Small intestine (tissue), 7 donors: ENCODE results near the gene ZBTB7B. TPM values are rescaled to one million over a fixed set of nuclear protein-coding genes. Genes with fewer than 3 reads are reported as not detected.

Source experiments
- DNase-seq, 2 donors: peaks; one replicate each; pipeline versions ENCODE4 v3.0.0 to v3.0.0-alpha.2; 2013
- FAIRE-seq: peaks from 2 replicates; lab custom pipeline; 2012; peaks lifted over from hg19 to GRCh38; lab: Jason Lieb, UNC
- H3K27ac ChIP-seq, 3 donors: one replicate each; pipeline ENCODE4 v1.5.1; 2013; ENCODE audit warnings: low read length in 2 of 3, mild to moderate bottlenecking in 2 of 3, control low read depth in 1 of 3, inconsistent platforms in 1 of 3, low read depth in 1 of 3, moderate library complexity in 1 of 3
- H3K27me3 ChIP-seq, 3 donors: one replicate each; pipeline ENCODE4 v1.6.1; 2013; ENCODE audit warnings: low read length in 3 of 3, inconsistent platforms in 1 of 3; ENCODE audit not compliant: control insufficient read depth in 3 of 3, insufficient read depth in 3 of 3
- H3K36me3 ChIP-seq, 3 donors: one replicate each; pipeline ENCODE4 v1.6.1; 2013; ENCODE audit warnings: low read length in 3 of 3, inconsistent platforms in 1 of 3, low read depth in 1 of 3, mild to moderate bottlenecking in 1 of 3, moderate library complexity in 1 of 3; ENCODE audit not compliant: control insufficient read depth in 3 of 3, insufficient read depth in 2 of 3
- H3K4me1 ChIP-seq, 3 donors: one replicate each; pipeline ENCODE4 v1.6.1; 2013; ENCODE audit warnings: low read length in 2 of 3, inconsistent platforms in 1 of 3, low read depth in 1 of 3, mild to moderate bottlenecking in 1 of 3, moderate library complexity in 1 of 3; ENCODE audit not compliant: control insufficient read depth in 3 of 3, insufficient read depth in 2 of 3
- H3K4me3 ChIP-seq, 3 donors: one replicate each; pipeline ENCODE4 v1.5.1; 2013; ENCODE audit warnings: low read length in 3 of 3, control low read depth in 1 of 3, inconsistent platforms in 1 of 3, low read depth in 1 of 3, mild to moderate bottlenecking in 1 of 3, moderate library complexity in 1 of 3
- H3K9me3 ChIP-seq, 2 donors: one replicate each; pipeline ENCODE4 v1.6.1; 2013; ENCODE audit warnings: low read depth in 1 of 2, low read length in 1 of 2; ENCODE audit not compliant: control insufficient read depth in 2 of 2, insufficient read depth in 1 of 2
- WGBS, 3 donors: extraction: QIAGEN DNeasy Blood & Tissue Kit; methylation state at CpG; one replicate each; pipeline ENCODE4 v1.1.7; 2013; 5-methylcytosine and 5-hydroxymethylcytosine counted together
- polyA plus RNA-seq, 4 donors: library from polyadenylated mRNA; stranded (reverse) in 3 of 4; unstranded in 1 of 4; fragments of 200-250 nt in 3 of 4; fragments of 120-200 nt in 1 of 4; gene quantifications; one replicate each; pipeline versions ENCODE4 v1.2.1 to v1.2.3, GENCODE V29; 2013
- donor health status: healthy with polysubstance abuse.
- donor health status: control.
- donor health status: control.
- donor health status: Bipolar disorder and iron deficiency.
- donor health status: healthy.

The ZBTB7B gene
- polyA plus RNA-seq, 4 donors, result 51.5 to 222 (median 115) TPM

DNA sequence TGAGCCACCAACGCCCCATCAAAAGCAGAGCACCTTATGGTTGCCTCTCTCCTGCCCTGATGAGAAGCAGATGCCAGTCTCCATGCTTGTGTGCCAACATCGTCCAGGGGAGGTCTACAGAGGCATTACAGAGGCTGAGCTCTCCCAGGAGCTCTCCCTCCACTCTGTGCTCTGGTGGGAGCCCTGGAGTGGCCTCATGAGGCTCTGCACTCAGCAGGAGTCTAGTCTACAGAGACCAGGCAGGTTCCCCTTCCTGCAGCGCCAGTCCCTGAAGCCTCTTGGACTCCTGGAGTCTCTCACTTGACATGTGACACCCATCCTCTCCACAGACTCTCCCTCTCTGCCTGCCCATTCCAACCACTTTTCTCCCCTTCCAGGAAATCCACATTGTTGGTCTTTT lies 34.4 kb downstream of the ZBTB7B start:
- H3K27me3 ChIP-seq, result no peaks in the 10 kb centered on the region
- H3K9me3 ChIP-seq, result no peaks in the 10 kb centered on the region
- no peak for DNase-seq
- peaks cover 0 to 12% (median 8%) of the 10 kb centered on the region in 3 donors for H3K4me1 ChIP-seq
- FAIRE-seq, result no peak
- H3K4me3 ChIP-seq, result no peak overlapping the region
- no peak overlapping the region for H3K27ac ChIP-seq
- 93 to 95% (median 94%) methylated on average over 3 of the region's 3 CpGs for WGBS, 3 donors
- peaks cover 0 to 2% (median 0%) of the 10 kb centered on the region in 3 donors for H3K36me3 ChIP-seq

GRCh38 chr1:155037851-155038441 lies 35.3 kb downstream of the ZBTB7B start:
- no peaks in the 10 kb centered on the region for H3K9me3 ChIP-seq
- H3K27me3 ChIP-seq, result no peaks in the 10 kb centered on the region
- WGBS, 3 donors, result 56 to 75% (median 59%) methylated on average over 6 of the region's 6 CpGs
- DNase-seq, result peak in 1 of 2 donors; percentile 63
- H3K4me1 ChIP-seq, result peaks cover 0 to 16% (median 9%) of the 10 kb centered on the region in 3 donors
- H3K27ac ChIP-seq, result peak overlapping the region in 1 of 3 donors; percentile 38
- no peak for FAIRE-seq
- no peaks in the 10 kb centered on the region for H3K36me3 ChIP-seq
- H3K4me3 ChIP-seq, result no peak overlapping the region

DNA sequence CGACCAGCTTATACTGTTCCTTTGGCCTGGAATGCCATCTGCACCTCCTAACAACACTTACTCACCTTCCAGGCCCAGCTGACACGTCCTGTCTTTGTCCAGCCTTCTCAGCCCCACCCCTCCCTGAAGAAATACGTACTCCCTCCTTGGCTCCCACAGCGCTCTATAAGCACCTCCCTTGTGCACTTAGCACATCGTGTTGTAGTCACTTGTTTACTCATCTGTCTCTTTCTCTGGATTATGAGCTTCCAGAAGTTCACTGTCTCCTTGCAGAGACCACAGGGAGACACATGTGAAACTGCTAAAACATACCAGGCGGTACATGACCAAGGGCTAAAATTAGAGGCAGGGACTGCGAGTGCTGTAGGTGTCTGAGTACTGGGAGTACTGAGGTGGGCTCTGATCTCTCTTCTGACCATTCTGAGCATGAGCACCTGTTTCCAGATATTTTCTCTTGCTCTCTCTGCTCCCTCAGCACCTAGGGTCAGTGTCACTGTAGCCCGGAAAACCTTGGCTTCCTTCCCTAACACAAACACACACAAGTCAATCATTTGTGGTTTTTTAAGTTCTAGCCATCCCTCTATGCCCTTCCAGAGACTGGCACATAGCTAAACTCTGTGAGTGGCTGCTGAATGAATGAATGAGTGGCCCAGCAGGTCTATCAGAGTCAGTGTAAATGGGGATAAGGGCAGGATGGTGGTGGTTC lies 36.2 kb downstream of the ZBTB7B start:
- Histone ChIP-seq H3K27ac (peak overlapping the region in 2 of 3 donors; percentile 14 to 32), H3K27me3 (no peaks in the 10 kb centered on the region), H3K4me3 (no peak overlapping the region), H3K36me3 (no peaks in the 10 kb centered on the region), H3K4me1 (peaks cover 0 to 24% (median 12%) of the 10 kb centered on the region in 3 donors), H3K9me3 (no peaks in the 10 kb centered on the region)
- peak; percentile 64 to 87 for DNase-seq
- 34 to 35% (median 35%) methylated on average over 8 of the region's 8 CpGs for WGBS, 3 donors
- FAIRE-seq, result no peak

DNA sequence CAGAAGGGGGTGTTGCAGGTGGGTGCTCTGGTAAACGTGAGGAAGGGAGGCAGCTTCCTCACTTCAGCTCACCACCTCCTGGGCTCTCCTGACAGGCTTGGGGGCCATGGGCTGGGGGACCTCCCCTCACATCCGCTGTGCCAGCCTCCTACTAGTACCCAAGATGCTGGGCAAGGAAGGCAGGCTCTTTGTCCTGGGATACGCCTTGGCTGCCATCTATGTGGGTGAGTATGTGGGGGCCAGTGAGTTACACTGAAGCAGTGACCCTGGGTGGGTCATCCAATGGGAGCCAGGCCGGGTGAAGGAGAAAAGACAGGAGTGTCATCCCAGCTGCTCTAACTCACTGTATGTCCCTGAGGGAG lies 36.7 kb downstream of the ZBTB7B start:
- Histone ChIP-seq H3K27me3 (no peaks in the 10 kb centered on the region), H3K4me1 (peaks cover 0 to 30% (median 12%) of the 10 kb centered on the region in 3 donors), H3K27ac (peak overlapping the region in 1 of 3 donors; percentile 32), H3K36me3 (no peaks in the 10 kb centered on the region), H3K9me3 (no peaks in the 10 kb centered on the region), H3K4me3 (no peak overlapping the region)
- DNase-seq (no peak), FAIRE-seq (no peak)
- WGBS, 3 donors, result 71 to 83% (median 73%) methylated on average over 4 of the region's 4 CpGs

GRCh38 chr1:155040358-155041093 lies 37.9 kb downstream of the ZBTB7B start:
- H3K9me3 ChIP-seq, result no peaks in the 10 kb centered on the region
- peaks cover 0 to 41% (median 15%) of the 10 kb centered on the region in 3 donors for H3K4me1 ChIP-seq
- no peak overlapping the region for H3K27ac ChIP-seq
- DNase-seq, result no peak
- no peak for FAIRE-seq
- H3K36me3 ChIP-seq, result no peaks in the 10 kb centered on the region
- H3K27me3 ChIP-seq, result no peaks in the 10 kb centered on the region
- no peak overlapping the region for H3K4me3 ChIP-seq
- WGBS, 3 donors, result 90 to 96% (median 92%) methylated on average over 14 of the region's 14 CpGs

- WGBS, 3 donors, result 78 to 80% (median 78%) methylated on average over 5 of the region's 5 CpGs
- Histone ChIP-seq H3K27me3 (no peaks in the 10 kb centered on the region), H3K36me3 (peaks cover 0 to 5% (median 0%) of the 10 kb centered on the region in 3 donors), H3K4me1 (peaks cover 0 to 41% (median 13%) of the 10 kb centered on the region in 3 donors), H3K4me3 (no peak overlapping the region), H3K9me3 (no peaks in the 10 kb centered on the region), H3K27ac (peak overlapping the region; percentile 88 to 91 (median 88))
- no peak for FAIRE-seq
- no peak for DNase-seq
Observed at GRCh38 chr1:155042789-155043188, 40.2 kb downstream of the ZBTB7B start.

GRCh38 chr1:155043301-155043702 lies 40.7 kb downstream of the ZBTB7B start:
- Histone ChIP-seq H3K36me3 (peaks cover 0 to 5% (median 0%) of the 10 kb centered on the region in 3 donors), H3K4me1 (peaks cover 0 to 37% (median 8%) of the 10 kb centered on the region in 3 donors), H3K4me3 (no peak overlapping the region), H3K27ac (peak overlapping the region; percentile 88 to 91 (median 88)), H3K27me3 (no peaks in the 10 kb centered on the region), H3K9me3 (no peaks in the 10 kb centered on the region)
- 16 to 53% (median 33%) methylated on average over 12 of the region's 12 CpGs for WGBS, 3 donors
- FAIRE-seq, result no peak
- peak; percentile 71 to 80 for DNase-seq

DNA sequence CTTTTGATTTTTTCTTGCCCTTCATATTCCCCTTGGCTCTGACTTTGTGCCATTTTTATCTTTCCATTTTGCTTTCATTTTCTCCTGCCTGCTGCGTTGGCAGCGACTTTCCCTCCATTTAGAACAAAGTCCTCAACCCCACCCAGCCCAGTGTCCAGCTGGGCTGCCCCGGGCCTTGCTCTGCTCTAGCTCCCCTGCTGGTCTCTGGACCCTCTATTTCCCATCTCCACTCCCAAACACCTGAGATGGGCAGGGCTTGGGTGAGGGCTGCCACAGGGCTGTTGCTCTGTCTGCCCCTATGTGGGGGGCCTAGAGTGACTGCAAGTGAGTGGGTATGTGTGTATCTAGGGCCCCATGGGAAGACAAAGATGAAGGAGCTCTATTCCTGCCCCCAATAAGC lies 41.2 kb downstream of the ZBTB7B start:
- no peaks in the 10 kb centered on the region for H3K27me3 ChIP-seq
- DNase-seq (peak; percentile 85 to 87), FAIRE-seq (no peak)
- no peak overlapping the region for H3K4me3 ChIP-seq
- H3K4me1 ChIP-seq, result peaks cover 0 to 35% (median 10%) of the 10 kb centered on the region in 3 donors
- H3K36me3 ChIP-seq, result peaks cover 0 to 5% (median 0%) of the 10 kb centered on the region in 3 donors
- H3K9me3 ChIP-seq, result no peaks in the 10 kb centered on the region
- H3K27ac ChIP-seq, result peak overlapping the region; percentile 88 to 91 (median 88)
- WGBS, 3 donors, result 9 to 52% (median 43%) methylated on average over 3 of the region's 3 CpGs
